ENCODE measurements around the gene CNPY1.
"Not testable (repeated sequence)": the region's sequence is repeated elsewhere in the genome, so short reads cannot be mapped to it uniquely, and the experiment has no call there.

The CNPY1 gene

GRCh38 chr7:155546449-155546848 lies at the start of gene CNPY1:
Gene CNPY1 (minus strand): TSS chr7:155546559. CDS start chr7:155545929, 630 bp downstream.
- H3K4me3 ChIP-seq (ENCODE audit: low read depth, low read length) = not testable (repeated sequence)

GRCh38 chr7:155594961-155595366 lies 48.6 kb upstream of the CNPY1 start:
- no peak overlapping the region for H3K4me3 ChIP-seq (ENCODE audit: low read depth, low read length)
- no peak for TF ChIP-seq CTCF (IDR thresholded peaks at IDR 0.05; ENCODE audit: borderline replicate concordance, insufficient read depth, low read depth, low read length)

GRCh38 chr7:155594163-155594732 lies 47.9 kb upstream of the CNPY1 start:
- H3K4me3 ChIP-seq (ENCODE audit: low read depth, low read length) = no peak overlapping the region
- TF ChIP-seq CTCF (IDR thresholded peaks at IDR 0.05; ENCODE audit: borderline replicate concordance, insufficient read depth, low read depth, low read length) = no peak

- no peak overlapping the region for H3K4me3 ChIP-seq (ENCODE audit: low read depth, low read length)
- no peak for TF ChIP-seq CTCF (IDR thresholded peaks at IDR 0.05; ENCODE audit: borderline replicate concordance, insufficient read depth, low read depth, low read length)
These were observed 47.3 kb upstream of the CNPY1 start for GRCh38 chr7:155593461-155594162.

GRCh38 chr7:155591055-155591775 lies 44.9 kb upstream of the CNPY1 start:
- no peak overlapping the region for H3K4me3 ChIP-seq (ENCODE audit: low read depth, low read length)
- no peak for TF ChIP-seq CTCF (IDR thresholded peaks at IDR 0.05; ENCODE audit: borderline replicate concordance, insufficient read depth, low read depth, low read length)

GRCh38 chr7:155590215-155591018 lies 44.1 kb upstream of the CNPY1 start:
- no peak overlapping the region for H3K4me3 ChIP-seq (ENCODE audit: low read depth, low read length)
- no peak for TF ChIP-seq CTCF (IDR thresholded peaks at IDR 0.05; ENCODE audit: borderline replicate concordance, insufficient read depth, low read depth, low read length)
